HepG2 (cell line): ENCODE data around the gene DIPK1B. TPM values are rescaled to one million over a fixed set of nuclear protein-coding genes. Genes with fewer than 3 reads are reported as not detected.

ENCODE experiments used
- AGO2 ChIP-seq: fragments of 200-400 bp; formaldehyde crosslinking; optimal IDR thresholded peaks from 2 replicates; pipeline ENCODE3; 2017; ENCODE audit warnings: mild to moderate bottlenecking, low read depth, low read length, moderate library complexity
- BRD4 ChIP-seq: sonication (generic); formaldehyde crosslinking; IDR thresholded peaks from 2 replicates; pipeline ENCODE4 v1.4.0; 2020; ENCODE audit warnings: missing genetic modification reagents
- ELF1 ChIP-seq: sonication (generic); formaldehyde crosslinking; IDR thresholded peaks from 2 replicates; pipeline ENCODE4 v1.4.0; 2020; ENCODE audit warnings: missing genetic modification reagents
- FIP1L1 ChIP-seq: fragments of 200-400 bp; formaldehyde crosslinking; IDR thresholded peaks from 2 replicates; pipeline ENCODE4 v1.6.1; 2018; ENCODE audit warnings: low read depth, mild to moderate bottlenecking, low read length, moderate library complexity, borderline replicate concordance; ENCODE audit not compliant: insufficient read depth
- HDAC2 ChIP-seq: sonication (generic); formaldehyde crosslinking; IDR thresholded peaks from 2 replicates; pipeline ENCODE4 v1.4.0; 2020; ENCODE audit warnings: missing genetic modification reagents
- HDAC6 ChIP-seq: fragments of 200-600 bp; sonication (generic); IDR thresholded peaks from 2 replicates; pipeline ENCODE4 v1.7.0; 2017; ENCODE audit warnings: mild to moderate bottlenecking, antibody characterized with exemption, low read length, low read depth
- MYC ChIP-seq: sonication (generic); formaldehyde crosslinking; IDR thresholded peaks from 2 replicates; pipeline ENCODE4 v1.9.0; 2021; ENCODE audit warnings: missing genetic modification reagents, borderline replicate concordance
- NFYC ChIP-seq: IDR thresholded peaks from 2 replicates; pipeline ENCODE4 v1.6.1; 2016; ENCODE audit warnings: missing genetic modification reagents, missing compliant biosample characterization
- ONECUT2 ChIP-seq: sonication (generic); formaldehyde crosslinking; IDR thresholded peaks from 2 replicates; pipeline ENCODE4 v1.4.0; 2020; ENCODE audit warnings: missing genetic modification reagents
- RAD21 ChIP-seq: fragments of 450-650 bp; formaldehyde crosslinking; IDR thresholded peaks from 2 replicates; pipeline ENCODE4 v1.5.0; 2020; ENCODE audit warnings: mild to moderate bottlenecking
- RNF2 ChIP-seq: fragments of 450-650 bp; conservative IDR thresholded peaks from 2 replicates; pipeline ENCODE4 v1.6.1; 2016; ENCODE audit warnings: low read depth
- SPEN ChIP-seq: sonication (generic); formaldehyde crosslinking; IDR thresholded peaks from 2 replicates; pipeline ENCODE4 v1.5.1; 2020; ENCODE audit warnings: low read depth, mild to moderate bottlenecking, missing genetic modification reagents
- SUZ12 ChIP-seq: fragments of 150-350 bp; IDR thresholded peaks from 2 replicates; pipeline ENCODE4 v1.6.1; 2014; ENCODE audit warnings: low read depth, low read length
- TP53 ChIP-seq: sonication (generic); formaldehyde crosslinking; conservative IDR thresholded peaks from 2 replicates; pipeline ENCODE4 v1.4.0; 2020; ENCODE audit warnings: missing genetic modification reagents
- YY1 ChIP-seq: IDR thresholded peaks from 2 replicates; pipeline ENCODE4 v1.6.1; 2011; ENCODE audit warnings: low read length, low read depth, moderate library complexity, mild to moderate bottlenecking; ENCODE audit not compliant: insufficient read depth, insufficient replicate concordance
- ZFX ChIP-seq: sonication (generic); formaldehyde crosslinking; IDR thresholded peaks from 2 replicates; pipeline ENCODE4 v1.4.0; 2020; ENCODE audit warnings: mild to moderate bottlenecking, low read depth, missing genetic modification reagents, moderate library complexity
- ZNF230 ChIP-seq: sonication (generic); formaldehyde crosslinking; IDR thresholded peaks from 2 replicates; pipeline ENCODE4 v1.4.0; 2020; ENCODE audit warnings: mild to moderate bottlenecking, missing genetic modification reagents
- ZNF296 ChIP-seq: sonication (generic); formaldehyde crosslinking; conservative IDR thresholded peaks from 2 replicates; pipeline ENCODE4 v1.5.0; 2020; ENCODE audit warnings: mild to moderate bottlenecking, missing genetic modification reagents
- ZNF44 ChIP-seq: sonication (generic); formaldehyde crosslinking; IDR thresholded peaks from 2 replicates; pipeline ENCODE4 v1.5.1; 2020; ENCODE audit warnings: mild to moderate bottlenecking, missing genetic modification reagents
- ZNF441 ChIP-seq: sonication (generic); formaldehyde crosslinking; IDR thresholded peaks from 2 replicates; pipeline ENCODE4 v1.7.0; 2021; ENCODE audit warnings: missing genetic modification reagents, borderline replicate concordance
- ZNF670 ChIP-seq: sonication (generic); formaldehyde crosslinking; IDR thresholded peaks from 2 replicates; pipeline ENCODE4 v1.8.0; 2022; ENCODE audit warnings: mild to moderate bottlenecking, missing genetic modification reagents, borderline replicate concordance
- ZNF766 ChIP-seq: sonication (generic); formaldehyde crosslinking; IDR thresholded peaks from 2 replicates; pipeline ENCODE4 v1.5.0; 2020; ENCODE audit warnings: missing genetic modification reagents, borderline replicate concordance
- ZNF775 ChIP-seq: sonication (generic); formaldehyde crosslinking; IDR thresholded peaks from 2 replicates; pipeline ENCODE4 v1.4.0; 2020; ENCODE audit warnings: missing genetic modification reagents, mild to moderate bottlenecking, moderate library complexity, borderline replicate concordance
- polyA plus RNA-seq, 8 experiments: library from polyadenylated mRNA; depleted of rRNA in 3 of 8; stranded (reverse) in 7 of 8; unstranded in 1 of 8; fragments of >200 nt; fragmentation: Illumina TruSeq in 4 of 8; extraction: Trizol in 4 of 8; gene quantifications; 2 replicates each; pipeline versions ENCODE4 v1.2.1 to v1.2.3, GENCODE V29; 2011 to 2016; ENCODE audit warnings: low read depth in 4 of 8, missing spikeins in 1 of 8, mixed read lengths in 1 of 8; ENCODE audit not compliant: insufficient read depth in 1 of 8
- total RNA-seq, 5 experiments: library from RNA; depleted of rRNA; stranded (reverse); fragments of >200 nt; fragmentation: Illumina TruSeq; extraction: Trizol; gene quantifications; 2 replicates each; pipeline ENCODE4 v1.2.3, GENCODE V29; 2016; ENCODE audit warnings: low read depth in 1 of 5
- TF ChIP-seq, protein P1 (sequence below): sonication (generic); formaldehyde crosslinking; IDR thresholded peaks from 2 replicates; pipeline ENCODE4 v1.4.0; 2020; ENCODE audit warnings: missing genetic modification reagents
- TF ChIP-seq, protein P2 (sequence below): sonication (generic); formaldehyde crosslinking; IDR thresholded peaks from 2 replicates; pipeline ENCODE4 v1.5.0; 2020; ENCODE audit warnings: mild to moderate bottlenecking, missing genetic modification reagents

Gene DIPK1B
- total and polyA plus RNA-seq, 2 of the 13 experiments (the other 11 are each of a cell fraction or from before 2014, with no cell fraction given): 0.18 to 3.9 TPM

DNA sequence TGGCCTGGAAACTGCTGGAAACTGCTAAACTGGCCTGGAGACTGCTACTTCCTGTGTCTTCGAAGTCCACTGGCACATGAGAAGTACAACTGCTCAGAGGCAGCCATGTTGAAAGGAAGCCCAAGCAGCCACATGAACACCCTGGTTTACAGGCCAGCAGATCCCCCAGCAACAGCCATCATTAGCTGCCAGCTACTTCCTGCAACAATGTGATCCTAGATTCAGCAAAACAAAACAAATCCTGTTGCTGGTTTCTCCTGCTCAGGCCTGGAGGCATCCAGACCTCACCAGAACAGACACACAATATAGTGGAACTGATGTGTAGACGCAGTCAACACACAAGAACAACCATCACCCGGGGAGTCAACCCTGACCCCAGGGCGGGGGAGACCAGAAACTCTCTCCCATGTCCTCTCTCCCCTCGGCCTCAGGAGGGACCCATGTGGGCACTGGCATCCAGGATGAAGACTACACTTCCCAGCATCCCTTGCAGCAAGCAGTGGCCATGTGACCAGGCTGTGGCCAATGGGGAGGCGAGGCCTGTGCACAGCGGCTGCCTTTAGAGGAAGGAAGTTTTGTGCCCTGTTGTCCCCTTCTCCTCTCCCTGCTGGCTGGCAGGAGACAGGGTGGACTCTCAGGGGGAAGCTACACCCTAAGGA is 61.1 kb downstream of the DIPK1B start (continued):
- no peak for TF ChIP-seq FIP1L1
- TF ChIP-seq NFYC (CRISPR knock-in tag): peak; percentile 92
- TF ChIP-seq HDAC2: no peak
- no peak for TF ChIP-seq ZNF44 (CRISPR knock-in tag)
- no peak for TF ChIP-seq RAD21
- TF ChIP-seq ONECUT2: no peak
- TF ChIP-seq MYC: no peak
- TF ChIP-seq SUZ12: peak; percentile 32; the same call in 1 of the 2 replicates
- TF ChIP-seq ZNF670 (CRISPR knock-in tag): no peak
- TF ChIP-seq AGO2: no peak
- no peak for TF ChIP-seq BRD4 (CRISPR knock-in tag)
- TF ChIP-seq, protein P1, sequence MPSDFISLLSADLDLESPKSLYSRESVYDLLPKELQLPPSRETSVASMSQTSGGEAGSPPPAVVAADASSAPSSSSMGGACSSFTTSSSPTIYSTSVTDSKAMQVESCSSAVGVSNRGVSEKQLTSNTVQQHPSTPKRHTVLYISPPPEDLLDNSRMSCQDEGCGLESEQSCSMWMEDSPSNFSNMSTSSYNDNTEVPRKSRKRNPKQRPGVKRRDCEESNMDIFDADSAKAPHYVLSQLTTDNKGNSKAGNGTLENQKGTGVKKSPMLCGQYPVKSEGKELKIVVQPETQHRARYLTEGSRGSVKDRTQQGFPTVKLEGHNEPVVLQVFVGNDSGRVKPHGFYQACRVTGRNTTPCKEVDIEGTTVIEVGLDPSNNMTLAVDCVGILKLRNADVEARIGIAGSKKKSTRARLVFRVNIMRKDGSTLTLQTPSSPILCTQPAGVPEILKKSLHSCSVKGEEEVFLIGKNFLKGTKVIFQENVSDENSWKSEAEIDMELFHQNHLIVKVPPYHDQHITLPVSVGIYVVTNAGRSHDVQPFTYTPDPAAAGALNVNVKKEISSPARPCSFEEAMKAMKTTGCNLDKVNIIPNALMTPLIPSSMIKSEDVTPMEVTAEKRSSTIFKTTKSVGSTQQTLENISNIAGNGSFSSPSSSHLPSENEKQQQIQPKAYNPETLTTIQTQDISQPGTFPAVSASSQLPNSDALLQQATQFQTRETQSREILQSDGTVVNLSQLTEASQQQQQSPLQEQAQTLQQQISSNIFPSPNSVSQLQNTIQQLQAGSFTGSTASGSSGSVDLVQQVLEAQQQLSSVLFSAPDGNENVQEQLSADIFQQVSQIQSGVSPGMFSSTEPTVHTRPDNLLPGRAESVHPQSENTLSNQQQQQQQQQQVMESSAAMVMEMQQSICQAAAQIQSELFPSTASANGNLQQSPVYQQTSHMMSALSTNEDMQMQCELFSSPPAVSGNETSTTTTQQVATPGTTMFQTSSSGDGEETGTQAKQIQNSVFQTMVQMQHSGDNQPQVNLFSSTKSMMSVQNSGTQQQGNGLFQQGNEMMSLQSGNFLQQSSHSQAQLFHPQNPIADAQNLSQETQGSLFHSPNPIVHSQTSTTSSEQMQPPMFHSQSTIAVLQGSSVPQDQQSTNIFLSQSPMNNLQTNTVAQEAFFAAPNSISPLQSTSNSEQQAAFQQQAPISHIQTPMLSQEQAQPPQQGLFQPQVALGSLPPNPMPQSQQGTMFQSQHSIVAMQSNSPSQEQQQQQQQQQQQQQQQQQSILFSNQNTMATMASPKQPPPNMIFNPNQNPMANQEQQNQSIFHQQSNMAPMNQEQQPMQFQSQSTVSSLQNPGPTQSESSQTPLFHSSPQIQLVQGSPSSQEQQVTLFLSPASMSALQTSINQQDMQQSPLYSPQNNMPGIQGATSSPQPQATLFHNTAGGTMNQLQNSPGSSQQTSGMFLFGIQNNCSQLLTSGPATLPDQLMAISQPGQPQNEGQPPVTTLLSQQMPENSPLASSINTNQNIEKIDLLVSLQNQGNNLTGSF: no peak
- no peak for TF ChIP-seq RNF2
- peak; percentile 73 for TF ChIP-seq YY1
- TF ChIP-seq TP53: no peak
- no peak for TF ChIP-seq ZNF766 (CRISPR knock-in tag)
- TF ChIP-seq ZNF296 (CRISPR knock-in tag): no peak
- TF ChIP-seq, protein P2, sequence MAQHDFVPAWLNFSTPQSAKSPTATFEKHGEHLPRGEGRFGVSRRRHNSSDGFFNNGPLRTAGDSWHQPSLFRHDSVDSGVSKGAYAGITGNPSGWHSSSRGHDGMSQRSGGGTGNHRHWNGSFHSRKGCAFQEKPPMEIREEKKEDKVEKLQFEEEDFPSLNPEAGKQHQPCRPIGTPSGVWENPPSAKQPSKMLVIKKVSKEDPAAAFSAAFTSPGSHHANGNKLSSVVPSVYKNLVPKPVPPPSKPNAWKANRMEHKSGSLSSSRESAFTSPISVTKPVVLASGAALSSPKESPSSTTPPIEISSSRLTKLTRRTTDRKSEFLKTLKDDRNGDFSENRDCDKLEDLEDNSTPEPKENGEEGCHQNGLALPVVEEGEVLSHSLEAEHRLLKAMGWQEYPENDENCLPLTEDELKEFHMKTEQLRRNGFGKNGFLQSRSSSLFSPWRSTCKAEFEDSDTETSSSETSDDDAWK (CRISPR knock-in tag): no peak
- TF ChIP-seq ZNF230: no peak
- TF ChIP-seq ELF1: peak; percentile 66; the same call in 1 of the 2 replicates
- no peak for TF ChIP-seq SPEN
- TF ChIP-seq HDAC6: no peak
- no peak for TF ChIP-seq ZNF775 (CRISPR knock-in tag)
- no peak for TF ChIP-seq ZNF441 (CRISPR knock-in tag)
- TF ChIP-seq ZFX: peak; percentile 78
